Type B pancreatic cell (in vitro differentiated cells): ENCODE measurements around the gene ZNF770. TPM values are rescaled to one million over a fixed set of nuclear protein-coding genes. Genes with fewer than 3 reads are reported as not detected.

Experiments used
- DNase-seq: peaks from one replicate; pipeline ENCODE4 v3.0.0; 2021; ENCODE audit warnings: mixed read lengths; ENCODE audit not compliant: unreplicated experiment; ENCODE audit errors: extremely low spot score
- H3K27ac Mint-ChIP-seq: 2 replicates; pipeline ENCODE4 v1.8.0; 2021; ENCODE audit warnings: mild to moderate bottlenecking, mixed read lengths
- H3K27me3 Mint-ChIP-seq: 2 replicates; pipeline ENCODE4 v1.8.0; 2021; ENCODE audit warnings: mixed read lengths
- H3K36me3 Mint-ChIP-seq: 2 replicates; pipeline ENCODE4 v1.8.0; 2021; ENCODE audit warnings: mixed read lengths
- H3K4me1 Mint-ChIP-seq: one replicate; pipeline ENCODE4 v1.8.0; 2021; ENCODE audit warnings: mixed read lengths; ENCODE audit not compliant: unreplicated experiment
- H3K4me3 Mint-ChIP-seq: 2 replicates; pipeline ENCODE4 v1.8.0; 2021; ENCODE audit warnings: mild to moderate bottlenecking, mixed read lengths
- H3K9me3 Mint-ChIP-seq: 2 replicates; pipeline ENCODE4 v1.8.0; 2021; ENCODE audit warnings: mixed read lengths
- CTCF ChIP-seq: fragments of 200-600 bp; sonication (generic); conservative IDR thresholded peaks from 2 replicates; pipeline ENCODE4 v1.5.0; 2021; ENCODE audit warnings: antibody characterized with exemption, mild to moderate bottlenecking
- total RNA-seq: library from RNA; stranded (reverse); gene quantifications from 2 replicates; pipeline ENCODE4 v1.2.1, GENCODE V29; 2021; ENCODE audit warnings: low replicate concordance

ZNF770 gene
- total RNA-seq, 1 donor from 2014 or later: 58.7 TPM

GRCh38 chr15:34986771-34987480 lies 1.2 kb downstream of the ZNF770 start:
- Mint-ChIP-seq H3K36me3 (peaks cover 21% of the 10 kb centered on the region), H3K4me3 (peak overlapping the region; percentile 98), H3K4me1 (peaks cover 16% of the 10 kb centered on the region), H3K27ac (peak overlapping the region; percentile 99), H3K27me3 (no peaks in the 10 kb centered on the region), H3K9me3 (no peaks in the 10 kb centered on the region)
- DNase-seq: no peak
- no peak for TF ChIP-seq CTCF

GRCh38 chr15:34986326-34986725 lies 1.8 kb downstream of the ZNF770 start:
- Mint-ChIP-seq H3K9me3 (no peaks in the 10 kb centered on the region), H3K4me1 (peaks cover 13% of the 10 kb centered on the region), H3K36me3 (peaks cover 24% of the 10 kb centered on the region), H3K27me3 (no peaks in the 10 kb centered on the region), H3K4me3 (peak overlapping the region; percentile 98), H3K27ac (peak overlapping the region; percentile 99)
- TF ChIP-seq CTCF: no peak
- DNase-seq: no peak

- peak overlapping the region; percentile 78 for H3K27ac Mint-ChIP-seq
- DNase-seq: no peak
- TF ChIP-seq CTCF: no peak
- no peaks in the 10 kb centered on the region for H3K9me3 Mint-ChIP-seq
- H3K27me3 Mint-ChIP-seq: no peaks in the 10 kb centered on the region
- peaks cover 24% of the 10 kb centered on the region for H3K36me3 Mint-ChIP-seq
- H3K4me1 Mint-ChIP-seq: peaks cover 11% of the 10 kb centered on the region
- peak overlapping the region; percentile 78 for H3K4me3 Mint-ChIP-seq
These were observed 3.0 kb downstream of the ZNF770 start for GRCh38 chr15:34984889-34985630.

GRCh38 chr15:34976743-34977142 lies 11.3 kb downstream of the ZNF770 start:
- Mint-ChIP-seq H3K4me1 (no peaks in the 10 kb centered on the region), H3K36me3 (peaks cover 9% of the 10 kb centered on the region), H3K9me3 (no peaks in the 10 kb centered on the region), H3K27me3 (no peaks in the 10 kb centered on the region), H3K4me3 (no peak overlapping the region), H3K27ac (no peak overlapping the region)
- no peak for DNase-seq
- no peak for TF ChIP-seq CTCF

GRCh38 chr15:34976073-34976472 lies 12.0 kb downstream of the ZNF770 start:
- H3K4me1 Mint-ChIP-seq: no peaks in the 10 kb centered on the region
- H3K27ac Mint-ChIP-seq: no peak overlapping the region
- no peak for TF ChIP-seq CTCF

More at GRCh38 chr15:34976073-34976472, 12.0 kb downstream of the ZNF770 start:
- Mint-ChIP-seq H3K27me3 (no peaks in the 10 kb centered on the region), H3K36me3 (peaks cover 8% of the 10 kb centered on the region), H3K9me3 (no peaks in the 10 kb centered on the region), H3K4me3 (no peak overlapping the region)
- no peak for DNase-seq
